ENCODE results near the gene TSEN2. TPM values are rescaled to one million over a fixed set of nuclear protein-coding genes. Genes with fewer than 3 reads are reported as not detected.
A peak's percentile ranks its signal among the peaks of the same experiment; 100 is the strongest.

Gene TSEN2
- total RNA-seq, 6 donors from 2014 or later, result 14.6 to 27.2 (median 20.1) TPM

DNA sequence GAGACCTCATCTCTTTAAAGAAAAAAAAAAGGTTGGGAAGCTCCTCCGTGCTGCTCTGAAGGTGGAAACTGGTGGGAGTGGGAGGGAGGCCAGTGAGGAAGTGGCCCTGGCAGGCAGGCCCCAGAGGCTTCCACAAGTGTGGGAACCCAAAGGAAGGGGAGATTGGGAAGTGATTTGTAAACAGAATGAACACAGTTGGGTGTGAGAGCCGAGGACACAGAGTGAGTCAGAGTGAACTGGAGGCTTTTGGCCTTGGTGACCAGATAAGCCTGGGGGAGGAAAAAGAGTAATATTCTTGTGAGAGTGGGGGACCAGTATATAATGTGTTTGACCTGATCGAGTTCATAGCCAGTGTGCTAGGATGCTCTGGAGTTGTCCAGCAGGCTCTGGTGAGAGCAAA lies 95.6 kb downstream of the TSEN2 start:
- ATAC-seq (ENCODE audit: low FRiP score in 2 of 2) (peak; percentile 14 to 30), DNase-seq (no peak)
- no peaks in the 10 kb centered on the region for H3K9me3 ChIP-seq
- peak overlapping the region in 2 of 4 donors; percentile 13 to 57 for H3K27ac ChIP-seq
- no peak overlapping the region for H3K4me3 ChIP-seq
- H3K27me3 ChIP-seq, result no peaks in the 10 kb centered on the region
- peaks cover 0 to 7% (median 5%) of the 10 kb centered on the region in 4 donors for H3K4me1 ChIP-seq
- peaks cover 36 to 100% (median 72%) of the 10 kb centered on the region in 4 donors for H3K36me3 ChIP-seq
- TF ChIP-seq POLR2A (IDR thresholded peaks at IDR 0.05) (no peak), EP300 (IDR thresholded peaks at IDR 0.05) (no peak)
- TF ChIP-seq, protein P1, sequence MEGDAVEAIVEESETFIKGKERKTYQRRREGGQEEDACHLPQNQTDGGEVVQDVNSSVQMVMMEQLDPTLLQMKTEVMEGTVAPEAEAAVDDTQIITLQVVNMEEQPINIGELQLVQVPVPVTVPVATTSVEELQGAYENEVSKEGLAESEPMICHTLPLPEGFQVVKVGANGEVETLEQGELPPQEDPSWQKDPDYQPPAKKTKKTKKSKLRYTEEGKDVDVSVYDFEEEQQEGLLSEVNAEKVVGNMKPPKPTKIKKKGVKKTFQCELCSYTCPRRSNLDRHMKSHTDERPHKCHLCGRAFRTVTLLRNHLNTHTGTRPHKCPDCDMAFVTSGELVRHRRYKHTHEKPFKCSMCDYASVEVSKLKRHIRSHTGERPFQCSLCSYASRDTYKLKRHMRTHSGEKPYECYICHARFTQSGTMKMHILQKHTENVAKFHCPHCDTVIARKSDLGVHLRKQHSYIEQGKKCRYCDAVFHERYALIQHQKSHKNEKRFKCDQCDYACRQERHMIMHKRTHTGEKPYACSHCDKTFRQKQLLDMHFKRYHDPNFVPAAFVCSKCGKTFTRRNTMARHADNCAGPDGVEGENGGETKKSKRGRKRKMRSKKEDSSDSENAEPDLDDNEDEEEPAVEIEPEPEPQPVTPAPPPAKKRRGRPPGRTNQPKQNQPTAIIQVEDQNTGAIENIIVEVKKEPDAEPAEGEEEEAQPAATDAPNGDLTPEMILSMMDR (IDR thresholded peaks at IDR 0.05), result no peak
- WGBS, 2 donors, result 46 to 48% methylated on average over 3 of the region's 3 CpGs

DNA sequence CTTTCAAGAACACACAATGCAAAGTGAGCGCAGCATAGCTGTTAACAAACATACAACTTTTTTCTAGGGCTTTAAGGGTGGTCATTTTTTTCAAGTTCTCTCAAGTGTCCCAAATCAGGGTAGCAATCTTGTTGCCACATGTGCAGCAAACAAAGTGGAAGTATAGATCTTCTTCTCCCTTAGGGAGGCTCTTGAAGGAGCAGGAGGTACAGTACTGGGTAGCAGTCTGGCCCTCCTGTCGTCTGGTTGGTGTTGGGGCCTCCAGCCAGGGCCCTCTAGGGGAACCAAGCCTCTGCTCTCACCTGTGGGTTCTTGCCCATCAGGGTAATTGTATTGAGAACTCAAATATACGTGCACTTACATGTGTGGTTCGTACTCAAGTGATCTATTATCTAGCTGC lies 98.5 kb downstream of the TSEN2 start:
- H3K9me3 ChIP-seq, result no peaks in the 10 kb centered on the region
- H3K27ac ChIP-seq, result no peak overlapping the region
- H3K4me3 ChIP-seq, result no peak overlapping the region
- ATAC-seq (ENCODE audit: low FRiP score in 2 of 2) (no peak), DNase-seq (no peak)
- peaks cover 0 to 7% (median 5%) of the 10 kb centered on the region in 4 donors for H3K4me1 ChIP-seq
- H3K36me3 ChIP-seq, result peaks cover 40 to 100% (median 65%) of the 10 kb centered on the region in 4 donors
- 89 to 96% methylated on average over 4 of the region's 4 CpGs for WGBS, 2 donors
- H3K27me3 ChIP-seq, result no peaks in the 10 kb centered on the region
- no peak for TF ChIP-seq POLR2AphosphoS5 (IDR thresholded peaks at IDR 0.05)
- TF ChIP-seq EP300 (IDR thresholded peaks at IDR 0.05), result no peak

Small RNAs within 50 kb of the gene (small RNA-seq; reads per million reads assigned to genes)
- 0 reads per million in 4 donors for gene RF00017
- gene RNA5SP123, result 0.07 to 0.43 (median 0.17) reads per million in 4 donors
- 0 reads per million in 4 donors for gene RNU6-377P

Other genes starting within 250 kb of the TSEN2 start
- 10 to 100 TPM; 39.8 to 93.9 (median 52.7) TPM for gene PPARG, start 195.4 kb upstream of the TSEN2 start, total RNA-seq
- gene MKRN2OS, start 61.0 kb downstream of the TSEN2 start, total RNA-seq, result 1 to 10 TPM in 2 of 6 donors, under 1 TPM in 2, not detected in 2; 0.47 to 1.8 (median 1.00) TPM
- 10 to 100 TPM; 15.7 to 33.3 (median 23.4) TPM for gene MKRN2, start 72.6 kb downstream of the TSEN2 start, total RNA-seq
- gene RAF1, start 179.6 kb downstream of the TSEN2 start, total RNA-seq, result 100 to 1,000 TPM in 4 of 6 donors, 10 to 100 TPM in 2; 78.7 to 195 (median 110) TPM